ENCODE data around the gene OR6S1. TPM values are rescaled to one million over a fixed set of nuclear protein-coding genes. Genes with fewer than 3 reads are reported as not detected.
A peak's percentile ranks its signal among the peaks of the same experiment; 100 is the strongest.

Gene OR6S1
- total RNA-seq, 2 experiments from 2014 or later, result not detected

- peaks cover 13% of the 10 kb centered on the region for H3K4me1 Mint-ChIP-seq (ENCODE audit: low read depth)
- H3K27me3 Mint-ChIP-seq, result no peaks in the 10 kb centered on the region
- no peaks in the 10 kb centered on the region for H3K9me3 Mint-ChIP-seq
- ChIA-PET POLR2A (interaction anchor here (0.8 to 2.0 kb wide), 8 partner anchors 8 to 270 kb away, joined by 3 to 15 read pairs (median 4); partner anchors contain the start of genes PARP2, PNP and RNASE4), CTCF (interaction anchor here (1.0 to 4.4 kb wide), 19 partner anchors 10 to 287 kb away, joined by 3 to 42 read pairs (median 4); partner anchors contain the start of genes PARP2, RNASE11 and RNASE4)
- H3K4me3 Mint-ChIP-seq, result no peak overlapping the region
- H3K36me3 Mint-ChIP-seq (ENCODE audit: low read depth), result no peaks in the 10 kb centered on the region
- intact Hi-C loops (cut with micrococcal nuclease), result loop anchor here (1.0 to 5.0 kb wide), 5 partner anchors 17 to 270 kb away; partner anchors contain the start of genes APEX1, PARP2 and TEP1
- H3K27ac Mint-ChIP-seq, result no peak overlapping the region
- ATAC-seq (peak; percentile 85), DNase-seq (peak; percentile 91)
- peak; percentile 45 for TF ChIP-seq CTCF (IDR thresholded peaks at IDR 0.05)
Measured at GRCh38 chr14:20613094-20614037, 28.1 kb downstream of the OR6S1 start.

- H3K9me3 Mint-ChIP-seq, result no peaks in the 10 kb centered on the region
- H3K4me3 Mint-ChIP-seq, result no peak overlapping the region
- H3K36me3 Mint-ChIP-seq (ENCODE audit: low read depth), result no peaks in the 10 kb centered on the region
- no peak overlapping the region for H3K27ac Mint-ChIP-seq
- H3K27me3 Mint-ChIP-seq, result no peaks in the 10 kb centered on the region
- TF ChIP-seq CTCF (IDR thresholded peaks at IDR 0.05), result no peak
- ATAC-seq (no peak), DNase-seq (no peak)
- intact Hi-C loops (cut with micrococcal nuclease), result loop anchor here (2.0 to 5.0 kb wide), 3 partner anchors 18 to 200 kb away; partner anchors contain the start of genes APEX1 and TEP1
- peaks cover 6% of the 10 kb centered on the region for H3K4me1 Mint-ChIP-seq (ENCODE audit: low read depth)
- POLR2A ChIA-PET, result interaction anchor here (1.3 to 2.0 kb wide), 4 partner anchors 9 to 201 kb away, joined by 3 to 15 read pairs (median 8); partner anchors contain the start of gene RNASE4
- CTCF ChIA-PET, result interaction anchor here (1.2 to 4.4 kb wide), 11 partner anchors 11 to 284 kb away, joined by 3 to 42 read pairs (median 10); partner anchors contain the start of genes PARP2, RNASE11 and RNASE4
Measured at GRCh38 chr14:20612403-20612802, 29.1 kb downstream of the OR6S1 start.

GRCh38 chr14:20611277-20611676 is 30.2 kb downstream of the OR6S1 start:
- Mint-ChIP-seq H3K9me3 (no peaks in the 10 kb centered on the region), H3K36me3 (ENCODE audit: low read depth) (no peaks in the 10 kb centered on the region), H3K27ac (no peak overlapping the region), H3K27me3 (no peaks in the 10 kb centered on the region), H3K4me1 (ENCODE audit: low read depth) (peaks cover 6% of the 10 kb centered on the region), H3K4me3 (no peak overlapping the region)
- TF ChIP-seq CTCF (IDR thresholded peaks at IDR 0.05), result no peak
- ChIA-PET POLR2A (interaction anchor here (0.8 to 1.1 kb wide), 3 partner anchors 19 to 268 kb away, joined by 3 to 4 read pairs (median 4); partner anchors contain the start of genes PARP2 and PNP), CTCF (interaction anchor here (1.3 to 7.3 kb wide), 6 partner anchors 11 to 283 kb away, joined by 3 to 104 read pairs (median 8); partner anchors contain the start of gene RNASE4)
- intact Hi-C loops (cut with micrococcal nuclease), result loop anchor here (5.0 kb wide), 2 partner anchors 154 to 199 kb away; partner anchors contain the start of genes APEX1 and TEP1
- no peak for DNase-seq
- ATAC-seq, result no peak

GRCh38 chr14:20610002-20610765 is 31.3 kb downstream of the OR6S1 start:
- ATAC-seq, result peak; percentile 19

More at GRCh38 chr14:20610002-20610765, 31.3 kb downstream of the OR6S1 start:
- Mint-ChIP-seq H3K36me3 (ENCODE audit: low read depth) (no peaks in the 10 kb centered on the region), H3K4me3 (no peak overlapping the region), H3K4me1 (ENCODE audit: low read depth) (peaks cover 6% of the 10 kb centered on the region), H3K9me3 (no peaks in the 10 kb centered on the region), H3K27ac (no peak overlapping the region), H3K27me3 (no peaks in the 10 kb centered on the region)
- intact Hi-C loops (cut with micrococcal nuclease), result loop anchor here (5.0 kb wide), 2 partner anchors 153 to 198 kb away; partner anchors contain the start of genes APEX1 and TEP1
- ChIA-PET CTCF (interaction anchor here (0.7 to 7.3 kb wide), 27 partner anchors 10 to 361 kb away, joined by 3 to 104 read pairs (median 5); partner anchors contain the start of genes APEX1, PARP2, PIP4P1 and RNASE4), POLR2A (interaction anchor here (0.8 to 1.5 kb wide), 8 partner anchors 21 to 267 kb away, joined by 3 to 7 read pairs (median 4); partner anchors contain the start of genes APEX1, OSGEP and PARP2)
- DNase-seq, result peak; percentile 89
- no peak for TF ChIP-seq CTCF (IDR thresholded peaks at IDR 0.05)
